GM12878 (cell line): ENCODE measurements around the gene LTV1. TPM values are rescaled to one million over a fixed set of nuclear protein-coding genes. Genes with fewer than 3 reads are reported as not detected.
"Not testable (repeated sequence)": the region's sequence is repeated elsewhere in the genome, so short reads cannot be mapped to it uniquely, and the experiment has no call there.

ENCODE experiments used
- ATAC-seq: fragments of 200-7000 bp; cut with Tn5 transposase; 3 replicates; pipeline ENCODE4 v1.9.1; 2020; ENCODE audit warnings: mild to moderate bottlenecking, moderate library complexity
- BruUV-seq: library from RNA; stranded (reverse); fragments of 400-500 nt; replicated peaks from 2 replicates; lab custom pipeline; 2021; lab: Mats Ljungman, UMichigan
- CTCF ChIA-PET: fragments of 300-600 bp; sonication (Branson Sonifier 250); formaldehyde crosslinking; extraction: SDS; loops from one replicate; lab custom pipeline; 2021; ENCODE audit warnings: inconsistent platforms; lab: Yijun Ruan, JAX
- POLR2A ChIA-PET: fragments of 350-600 bp; formaldehyde crosslinking; extraction: SDS; loops from one replicate; lab custom pipeline; 2021; ENCODE audit warnings: inconsistent platforms; lab: Charles Lee
- RAD21 ChIA-PET: fragments of 300-600 bp; sonication (Branson Sonifier 250); formaldehyde crosslinking; loops from one replicate; lab custom pipeline; 2023; ENCODE audit warnings: antibody characterized with exemption; ENCODE audit not compliant: unreplicated experiment; lab: Charles Lee
- SMC1A ChIA-PET: fragments of 300-600 bp; sonication (Branson Sonifier 250); formaldehyde crosslinking; loops from one replicate; lab custom pipeline; 2023; ENCODE audit not compliant: unreplicated experiment, uncharacterized antibody; lab: Charles Lee
- DNase-seq: peaks from one replicate; pipeline ENCODE4 v3.0.0-alpha.2; 2011; ENCODE audit warnings: low read depth, low spot score
- FAIRE-seq: peaks from 3 replicates; lab custom pipeline; 2011; peaks lifted over from hg19 to GRCh38; lab: Jason Lieb, UNC
- H2AFZ ChIP-seq: 2 replicates; pipeline ENCODE4 v1.6.0; 2011; ENCODE audit warnings: low read depth, low read length, control low read depth; ENCODE audit not compliant: control insufficient read depth
- H3K27ac ChIP-seq: 2 replicates; pipeline ENCODE4 v1.5.1; 2011; ENCODE audit warnings: control low read depth; ENCODE audit not compliant: control insufficient read depth, insufficient read depth
- H3K27me3 ChIP-seq, 2 experiments: replicated peaks in 1 of 2; 2 replicates each; pipeline versions ENCODE4 v1.6.0 to v1.6.1; 2011; ENCODE audit warnings: low read length in 1 of 2; ENCODE audit not compliant: control insufficient read depth in 2 of 2, insufficient read depth in 2 of 2
- H3K36me3 ChIP-seq, 2 experiments: 2 replicates each; pipeline ENCODE4 v1.5.1; 2011; ENCODE audit warnings: low read length in 1 of 2; ENCODE audit not compliant: control insufficient read depth in 2 of 2, insufficient read depth in 2 of 2
- H3K4me1 ChIP-seq: 2 replicates; pipeline ENCODE4 v1.6.1; 2011; ENCODE audit warnings: mild to moderate bottlenecking, low read length, moderate library complexity, mixed read lengths; ENCODE audit not compliant: control insufficient read depth, insufficient read depth
- H3K4me2 ChIP-seq: 2 replicates; pipeline ENCODE4 v1.6.0; 2011; ENCODE audit warnings: control low read depth; ENCODE audit not compliant: control insufficient read depth, insufficient read depth
- H3K4me3 ChIP-seq: fragments of 200-600 bp; sonication (generic); 2 replicates; pipeline ENCODE4 v1.5.1; 2016
- H3K79me2 ChIP-seq: 2 replicates; pipeline ENCODE4 v1.6.0; 2011; ENCODE audit warnings: low read length; ENCODE audit not compliant: control insufficient read depth, insufficient read depth
- H3K9ac ChIP-seq: 2 replicates; pipeline ENCODE4 v1.8.0; 2011; ENCODE audit warnings: low read length, control low read depth, mixed read lengths; ENCODE audit not compliant: control insufficient read depth, insufficient read depth
- H3K9me3 ChIP-seq: replicated peaks from 3 replicates; pipeline ENCODE4 v1.5.1; 2011; ENCODE audit warnings: mild to moderate bottlenecking, low read length; ENCODE audit not compliant: control insufficient read depth, insufficient read depth
- H4K20me1 ChIP-seq: 2 replicates; pipeline ENCODE4 v1.6.0; 2011; ENCODE audit not compliant: control insufficient read depth, insufficient read depth
- CBX3 ChIP-seq: fragments of 200-600 bp; sonication (generic); IDR thresholded peaks from 2 replicates; pipeline ENCODE4 v1.6.1; 2016; ENCODE audit warnings: low read depth, borderline replicate concordance
- CHD1 ChIP-seq: IDR thresholded peaks from 2 replicates; pipeline ENCODE4 v1.6.1; 2012; ENCODE audit warnings: low read depth, low read length, improper control_type of control experiment
- CHD2 ChIP-seq: IDR thresholded peaks from 2 replicates; pipeline ENCODE4 v1.6.1; 2011; ENCODE audit warnings: low read depth, low read length, improper control_type of control experiment, borderline replicate concordance
- CREB1 ChIP-seq: IDR thresholded peaks from 2 replicates; pipeline ENCODE4 v1.6.1; 2012; ENCODE audit warnings: low read depth, mild to moderate bottlenecking, inconsistent platforms
- FOXM1 ChIP-seq: IDR thresholded peaks from 2 replicates; pipeline ENCODE4 v1.6.1; 2012; ENCODE audit warnings: low read depth, mild to moderate bottlenecking, inconsistent platforms, low read length, moderate library complexity
- IKZF1 ChIP-seq: fragments of 450-650 bp; conservative IDR thresholded peaks from 2 replicates; pipeline ENCODE4 v1.6.1; 2017; ENCODE audit warnings: antibody characterized with exemption, mild to moderate bottlenecking
- KAT2A ChIP-seq: conservative IDR thresholded peaks from 2 replicates; pipeline ENCODE4 v1.6.1; 2011; ENCODE audit warnings: low read depth, low read length; ENCODE audit not compliant: control insufficient read depth
- MXI1 ChIP-seq: fragments of 150-350 bp; IDR thresholded peaks from 2 replicates; pipeline ENCODE4 v1.6.1; 2011; ENCODE audit warnings: low read depth, mild to moderate bottlenecking, inconsistent platforms, low read length, improper control_type of control experiment
- MYB ChIP-seq: fragments of 150-350 bp; IDR thresholded peaks from 2 replicates; pipeline ENCODE4 v1.6.1; 2014; ENCODE audit warnings: mild to moderate bottlenecking, low read depth, low read length, borderline replicate concordance
- RELA ChIP-seq: fragments of 450-650 bp; IDR thresholded peaks from 2 replicates; pipeline ENCODE4 v1.8.0; 2014; ENCODE audit warnings: borderline replicate concordance; ENCODE audit not compliant: partially characterized antibody
- SUZ12 ChIP-seq: fragments of 200-600 bp; sonication (generic); IDR thresholded peaks from one replicate; pipeline ENCODE4 v1.6.1; 2018; ENCODE audit warnings: antibody characterized with exemption, mild to moderate bottlenecking; ENCODE audit not compliant: unreplicated experiment
- WRNIP1 ChIP-seq: IDR thresholded peaks from 2 replicates; pipeline ENCODE4 v1.6.1; 2011; ENCODE audit warnings: low read depth, low read length, improper control_type of control experiment, borderline replicate concordance
- WGBS: methylation state at CpG from one replicate; pipeline ENCODE4 v1.1.6; 2016; ENCODE audit warnings: low lambda C conversion rate; ENCODE audit not compliant: insufficient replicate concordance, insufficient coverage; ENCODE audit errors: missing lambda C conversion rate; 5-methylcytosine and 5-hydroxymethylcytosine counted together
- in situ Hi-C: fragments of 300-500 bp; cut with MboI; formaldehyde crosslinking; loops from 9 replicates; pipeline ENCODE4 v1.14.3; 2018; ENCODE audit warnings: mixed read lengths
- intact Hi-C: fragments of 100-400 bp; cut with micrococcal nuclease; formaldehyde crosslinking; loops from one replicate; pipeline ENCODE4 v1.14.2; 2022; ENCODE audit not compliant: unreplicated experiment
- polyA plus RNA-seq, 11 experiments: library from polyadenylated mRNA; depleted of rRNA in 4 of 11; unstranded in 6 of 11; stranded (reverse) in 5 of 11; fragments of >200 nt; fragmentation: Nextera tagmentation in 4 of 11; fragmentation: Illumina TruSeq in 1 of 11; extraction: Ambion mirVana in 4 of 11; extraction: Trizol in 1 of 11; gene quantifications; 1 replicate in 1 of 11; 2 replicates in 10 of 11; pipeline versions ENCODE4 v1.2.1 to v1.2.3, GENCODE V29; 2011 to 2016; ENCODE audit warnings: inconsistent platforms in 2 of 11, missing spikeins in 2 of 11, low read depth in 1 of 11
- total RNA-seq, 4 experiments: library from RNA; depleted of rRNA in 3 of 4; stranded (reverse); fragments of >200 nt in 3 of 4; fragmentation: Illumina TruSeq in 1 of 4; extraction: Trizol in 1 of 4; gene quantifications; 2 replicates each; pipeline versions ENCODE4 v1.2.1 to v1.2.3, GENCODE V29; 2013 to 2021
- TF ChIP-seq, protein P1 (sequence below): fragments of 450-650 bp; conservative IDR thresholded peaks from 2 replicates; pipeline ENCODE4 v1.6.1; 2017; ENCODE audit warnings: mild to moderate bottlenecking, moderate library complexity

LTV1 gene
- total and polyA plus RNA-seq, 10 of the 15 experiments (the other 5 are each of a cell fraction or from before 2014, with no cell fraction given): 22.3 to 66.4 (median 52.0) TPM

- H3K4me1 ChIP-seq, ATAC-seq, DNase-seq, H4K20me1 ChIP-seq, in situ Hi-C loops, H3K9me3 ChIP-seq, RAD21 ChIA-PET, H3K27ac ChIP-seq, BruUV-seq, H3K4me3 ChIP-seq, POLR2A ChIA-PET, FAIRE-seq, H2AFZ ChIP-seq, H3K4me2 ChIP-seq, H3K79me2 ChIP-seq, H3K27me3 ChIP-seq, H3K36me3 ChIP-seq, H3K9ac ChIP-seq, SMC1A ChIA-PET, intact Hi-C loops, CTCF ChIA-PET: not testable (repeated sequence)
- 49% methylated on average over 3 of the region's 3 CpGs for WGBS
Measured at GRCh38 chr6:143798487-143798886, 44.7 kb upstream of the LTV1 start.

DNA sequence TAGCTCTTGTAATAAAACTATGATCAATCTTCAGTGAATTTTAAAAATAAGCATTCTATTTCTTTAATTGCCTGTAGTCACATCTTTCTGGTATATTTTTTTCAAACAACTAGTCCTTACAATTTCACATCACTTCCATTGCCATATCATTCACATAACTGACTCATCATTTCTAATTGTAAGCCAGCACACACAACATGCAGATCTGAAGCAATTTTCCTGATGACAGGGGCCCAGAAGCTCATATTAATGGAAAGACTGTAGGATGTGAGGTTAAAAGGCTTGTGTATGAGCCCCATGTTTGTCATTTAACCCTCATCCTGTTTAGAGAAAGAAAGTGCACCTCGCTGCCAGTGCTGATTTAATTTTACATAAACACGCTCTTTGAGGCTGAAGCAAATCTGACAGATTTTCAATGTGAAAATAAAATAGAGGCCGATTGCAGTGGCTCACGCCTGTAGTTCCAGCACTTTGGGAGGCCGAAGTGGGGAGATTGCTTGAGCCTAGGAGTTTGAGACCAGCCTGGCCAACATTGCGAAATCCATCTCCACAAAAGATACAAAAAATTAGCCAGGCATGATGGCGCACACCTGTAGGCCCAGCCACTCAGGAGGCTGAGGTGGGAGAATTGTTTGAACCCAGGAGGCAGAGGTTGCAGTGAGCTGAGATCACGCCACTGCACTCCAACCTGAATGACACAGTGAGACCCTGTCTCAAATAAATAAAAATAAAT lies 40.1 kb upstream of the LTV1 start:
- BruUV-seq: no TSS peak
- FAIRE-seq (no peak), ATAC-seq (no peak), DNase-seq (no peak)
- POLR2A ChIA-PET: no interaction called here
- SMC1A ChIA-PET: interaction anchor here (0.9 kb wide), 1 partner anchor 40 kb away, joined by 3 read pairs; the partner anchor contains the start of gene LTV1
- CTCF ChIA-PET: no interaction called here
- intact Hi-C loops (no loop called here), in situ Hi-C loops (no loop called here)
- H3K9me3 ChIP-seq: no peaks in the 10 kb centered on the region
- 65% methylated on average over 8 of the region's 8 CpGs for WGBS
- H3K27ac ChIP-seq: no peak overlapping the region
- no peaks in the 10 kb centered on the region for H3K36me3 ChIP-seq
- H3K27me3 ChIP-seq: no peaks in the 10 kb centered on the region
- no peak overlapping the region for H3K9ac ChIP-seq
- no peak overlapping the region for H3K4me3 ChIP-seq
- RAD21 ChIA-PET: no interaction called here
- no peaks in the 10 kb centered on the region for H3K79me2 ChIP-seq
- no peaks in the 10 kb centered on the region for H4K20me1 ChIP-seq
- H2AFZ ChIP-seq: no peak overlapping the region
- TF ChIP-seq CREB1 (no peak), CHD1 (no peak), FOXM1 (no peak), WRNIP1 (no peak), KAT2A (no peak), IKZF1 (no peak), MXI1 (no peak), SUZ12 (no peak), MYB (no peak), CBX3 (no peak), RELA (no peak), CHD2 (no peak)
- TF ChIP-seq, protein P1, sequence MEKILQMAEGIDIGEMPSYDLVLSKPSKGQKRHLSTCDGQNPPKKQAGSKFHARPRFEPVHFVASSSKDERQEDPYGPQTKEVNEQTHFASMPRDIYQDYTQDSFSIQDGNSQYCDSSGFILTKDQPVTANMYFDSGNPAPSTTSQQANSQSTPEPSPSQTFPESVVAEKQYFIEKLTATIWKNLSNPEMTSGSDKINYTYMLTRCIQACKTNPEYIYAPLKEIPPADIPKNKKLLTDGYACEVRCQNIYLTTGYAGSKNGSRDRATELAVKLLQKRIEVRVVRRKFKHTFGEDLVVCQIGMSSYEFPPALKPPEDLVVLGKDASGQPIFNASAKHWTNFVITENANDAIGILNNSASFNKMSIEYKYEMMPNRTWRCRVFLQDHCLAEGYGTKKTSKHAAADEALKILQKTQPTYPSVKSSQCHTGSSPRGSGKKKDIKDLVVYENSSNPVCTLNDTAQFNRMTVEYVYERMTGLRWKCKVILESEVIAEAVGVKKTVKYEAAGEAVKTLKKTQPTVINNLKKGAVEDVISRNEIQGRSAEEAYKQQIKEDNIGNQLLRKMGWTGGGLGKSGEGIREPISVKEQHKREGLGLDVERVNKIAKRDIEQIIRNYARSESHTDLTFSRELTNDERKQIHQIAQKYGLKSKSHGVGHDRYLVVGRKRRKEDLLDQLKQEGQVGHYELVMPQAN: no peak
- no peaks in the 10 kb centered on the region for H3K4me1 ChIP-seq
- no peak overlapping the region for H3K4me2 ChIP-seq
